SKM-1 treated with dmso at 0.1 percent for 144 hours (cell line): ENCODE data around the gene PREX1.

Experiments used
- DNase-seq: peaks from one replicate; lab custom pipeline; 2025; ENCODE audit not compliant: unreplicated experiment; lab: John Stamatoyannopoulos, UW

Gene PREX1

DNA sequence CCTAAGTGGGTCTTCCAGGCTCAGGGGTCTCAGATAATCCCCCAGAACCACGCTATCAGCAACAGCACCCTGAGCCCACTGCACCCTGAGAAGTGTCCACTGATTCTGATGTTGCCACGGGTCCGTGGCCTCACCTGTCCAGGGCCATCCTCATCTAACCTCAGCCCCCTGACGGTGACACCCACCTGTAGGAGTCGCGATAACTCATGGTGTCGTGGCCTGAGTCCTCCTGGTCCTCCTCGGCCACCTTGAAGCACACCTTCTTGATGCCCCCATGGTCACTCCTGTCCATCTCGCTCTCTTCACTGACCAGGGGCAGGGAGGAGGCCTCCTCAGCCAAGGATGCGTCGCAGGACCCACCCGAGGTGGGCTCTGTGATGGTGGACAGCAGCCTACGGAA lies 182.1 kb downstream of the PREX1 start:
- DNase-seq: no peak

DNA sequence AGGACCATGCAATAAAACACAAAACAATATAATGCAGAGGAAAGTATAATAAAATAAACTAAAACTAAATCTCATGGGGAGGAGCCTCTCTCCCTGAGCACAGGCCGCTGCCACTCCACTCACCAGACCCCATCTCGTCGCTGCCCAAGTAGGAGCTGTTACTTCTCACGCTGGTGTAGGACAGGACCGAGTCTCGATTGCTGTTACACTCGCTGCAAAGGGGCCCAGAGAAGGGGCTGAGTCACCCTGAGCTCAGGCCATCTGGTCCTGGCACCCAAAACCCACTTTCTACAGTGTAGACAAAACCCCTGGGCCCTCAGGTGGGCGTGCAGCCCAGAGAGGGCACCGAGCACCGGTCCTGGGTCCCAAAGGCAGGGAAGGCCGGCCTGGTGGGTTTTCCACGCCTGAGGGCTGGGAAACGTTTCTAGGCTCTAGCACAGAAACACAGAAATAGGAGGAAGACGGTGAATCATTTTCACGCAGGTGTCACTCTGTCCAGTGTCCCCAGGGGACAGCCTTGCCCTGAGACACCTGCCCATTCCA lies 183.4 kb downstream of the PREX1 start:
- no peak for DNase-seq

DNA sequence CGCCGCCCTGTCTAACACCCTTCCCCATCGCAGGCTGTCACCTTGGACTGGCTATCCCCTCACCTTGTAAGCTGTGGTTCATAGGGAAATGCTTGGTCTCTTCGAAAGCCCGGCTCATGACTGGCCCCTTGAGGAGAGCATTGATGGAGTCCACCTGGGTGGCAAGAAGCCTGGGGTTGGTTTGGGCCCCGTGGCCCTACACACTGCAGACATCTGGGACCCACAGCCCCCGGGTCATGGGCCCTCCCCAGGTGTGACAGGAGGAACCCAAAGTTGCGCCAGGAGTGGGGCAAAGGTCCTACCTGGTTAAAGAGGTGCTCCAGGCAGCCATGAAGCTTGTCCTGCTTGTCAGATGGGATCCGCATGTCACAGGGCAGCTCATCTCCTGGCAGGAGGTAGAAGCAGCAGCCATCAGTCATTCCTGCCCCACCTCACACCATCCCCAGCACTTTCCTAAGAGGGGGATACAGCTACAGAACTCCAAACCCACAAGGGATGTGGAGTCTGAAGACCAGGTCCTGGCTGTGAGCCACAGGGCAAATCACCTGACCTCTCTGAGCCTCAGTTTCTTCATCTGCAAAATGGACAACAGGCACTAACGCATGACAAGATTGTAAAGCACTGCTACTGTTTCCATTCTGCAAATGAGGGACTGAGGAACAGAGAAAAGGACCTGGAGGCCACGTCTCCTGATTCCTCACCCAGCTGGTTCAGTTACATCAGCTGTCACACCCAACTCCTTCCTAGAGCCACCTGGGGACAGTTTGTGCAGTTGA lies 185.5 kb downstream of the PREX1 start:
- no peak for DNase-seq

DNA sequence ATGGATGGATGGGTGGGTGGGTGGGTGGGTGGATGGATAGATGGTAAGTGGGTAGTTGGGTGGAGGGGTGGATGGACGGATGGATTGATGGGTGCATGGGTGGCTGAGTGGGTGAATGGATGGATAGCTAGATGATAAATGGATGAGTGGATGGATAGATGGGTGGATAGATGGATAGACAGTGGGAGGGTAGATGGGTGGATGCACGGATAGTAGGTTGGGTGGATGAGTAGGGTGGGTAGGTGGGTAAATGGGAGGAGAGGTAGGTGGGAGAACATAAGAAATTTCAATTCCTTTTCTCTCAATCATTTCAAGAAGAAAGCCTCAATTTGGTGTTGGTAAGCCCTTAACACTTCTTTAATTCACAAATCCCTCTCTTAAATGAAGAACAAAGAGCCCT lies 186.9 kb downstream of the PREX1 start:
- DNase-seq: no peak

DNA sequence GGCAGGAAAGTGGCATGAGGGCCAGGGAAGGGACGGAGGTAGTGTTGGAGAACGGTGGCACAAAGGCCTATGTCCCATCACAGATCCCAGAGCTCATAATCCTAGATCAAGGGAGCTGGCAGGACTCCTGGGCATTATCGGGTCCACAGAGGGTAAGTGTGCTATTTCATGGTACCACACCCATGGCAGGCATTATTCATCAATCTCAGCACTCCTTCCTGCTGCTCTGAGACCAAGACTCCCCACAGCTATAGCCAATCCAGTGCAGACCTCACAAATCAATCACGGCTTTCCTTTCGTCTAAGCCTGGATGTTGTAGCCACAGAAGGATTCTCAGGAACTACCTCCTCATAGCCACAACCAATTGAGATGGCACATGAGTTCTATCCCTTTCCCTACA lies 187.9 kb downstream of the PREX1 start:
- no peak for DNase-seq

DNA sequence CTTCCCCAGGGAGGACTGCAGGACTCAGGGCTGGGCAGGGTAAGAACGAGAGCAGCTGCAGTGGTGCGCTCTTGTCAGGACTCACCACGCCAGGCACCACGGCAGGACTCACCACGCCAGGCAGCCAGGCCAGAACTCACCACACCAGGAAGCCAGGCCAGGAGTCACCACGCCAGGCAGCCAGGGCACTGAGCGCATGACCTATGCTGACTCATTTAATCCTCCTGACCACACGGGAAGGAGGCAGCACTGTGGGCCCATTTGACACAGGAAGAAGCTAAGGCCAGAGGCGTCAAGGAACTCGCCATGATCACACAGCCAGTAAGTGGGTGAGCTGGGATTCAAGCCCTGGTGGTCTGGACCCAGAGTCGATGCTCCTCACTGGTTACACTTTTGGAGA lies 189.3 kb downstream of the PREX1 start:
- no peak for DNase-seq

DNA sequence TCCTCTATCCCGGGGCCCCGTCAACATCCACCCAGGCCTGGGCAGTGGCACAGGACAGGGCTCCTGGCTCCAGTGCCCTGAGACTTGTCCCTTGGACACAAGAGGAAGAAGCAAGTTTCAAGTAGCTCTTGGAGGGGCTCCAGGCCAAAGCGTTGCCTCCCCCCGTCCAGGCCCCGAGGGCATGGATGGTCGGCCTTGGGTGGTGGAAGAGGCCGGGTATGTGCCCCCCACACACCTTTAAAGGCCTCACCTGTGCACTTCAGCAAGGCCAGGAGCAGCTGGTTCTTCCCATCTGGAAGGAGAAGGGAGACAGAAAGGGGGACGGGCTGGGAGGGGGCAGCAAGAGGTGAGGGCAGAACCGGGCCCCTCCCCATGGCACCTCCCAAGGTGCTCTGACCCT lies 190.3 kb downstream of the PREX1 start:
- no peak for DNase-seq

DNA sequence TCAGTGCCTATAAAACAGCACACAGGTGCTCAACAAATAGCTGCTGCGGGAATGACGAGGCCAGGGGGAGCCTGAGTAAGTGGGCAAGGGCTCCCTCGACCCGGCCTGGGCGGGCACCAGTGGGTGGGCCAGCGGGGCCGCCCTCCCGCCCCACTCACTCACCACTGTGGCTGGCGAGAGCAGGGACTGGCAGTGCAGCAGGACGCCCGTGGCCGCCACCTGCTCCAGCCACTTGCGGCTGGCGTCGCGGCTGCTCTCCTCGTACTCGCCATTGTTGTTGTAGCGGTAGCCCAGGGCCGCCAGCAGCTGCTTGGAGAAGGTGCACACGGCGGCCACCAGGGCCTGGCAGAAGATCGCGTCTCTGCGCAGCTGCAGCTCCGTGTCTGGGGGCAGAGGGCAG lies 191.5 kb downstream of the PREX1 start:
- DNase-seq: no peak

DNA sequence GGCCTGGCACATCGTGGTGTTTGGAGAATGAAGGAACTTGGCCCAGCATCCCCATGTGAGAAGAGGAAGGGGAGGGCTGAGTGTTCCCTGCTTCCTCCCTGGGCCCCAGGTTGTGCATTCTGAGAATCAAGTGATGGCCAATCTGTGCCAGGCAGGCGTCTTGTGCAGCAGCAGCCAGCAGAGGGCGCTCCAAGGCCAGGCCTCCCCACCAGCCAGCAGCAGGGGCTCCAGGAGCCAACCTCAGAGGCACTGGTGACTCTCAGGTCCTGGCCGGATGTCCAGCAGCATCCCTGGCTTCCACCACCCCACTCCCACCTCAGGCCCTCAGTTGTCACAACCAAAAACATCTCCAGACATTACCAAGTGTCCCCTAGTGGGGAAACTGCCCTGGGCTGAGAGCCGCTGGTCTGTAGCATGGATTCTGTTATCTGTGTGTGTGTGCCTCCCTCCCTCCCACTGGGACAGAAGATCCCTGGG lies 192.0 kb downstream of the PREX1 start:
- DNase-seq: peak; percentile 53

DNA sequence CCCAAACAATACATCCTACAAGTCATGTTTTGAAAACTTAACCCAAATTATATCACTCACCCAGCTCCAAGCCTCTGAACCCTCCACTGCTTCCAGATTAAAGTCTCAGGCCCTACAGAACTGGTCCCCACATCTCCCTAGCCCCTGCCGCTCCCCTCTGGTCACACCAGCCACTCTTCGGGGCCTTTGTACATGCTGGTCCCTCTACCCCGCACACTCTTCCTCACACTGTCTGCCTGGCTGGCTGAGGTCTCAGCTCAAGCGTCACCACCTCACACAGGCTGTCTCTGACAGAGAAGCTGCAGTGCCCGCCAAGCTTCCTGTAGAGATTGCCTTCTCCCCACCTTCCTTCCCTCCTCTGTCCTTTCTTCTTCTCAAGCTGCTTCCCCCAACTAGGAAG lies 192.4 kb downstream of the PREX1 start:
- no peak for DNase-seq

DNA sequence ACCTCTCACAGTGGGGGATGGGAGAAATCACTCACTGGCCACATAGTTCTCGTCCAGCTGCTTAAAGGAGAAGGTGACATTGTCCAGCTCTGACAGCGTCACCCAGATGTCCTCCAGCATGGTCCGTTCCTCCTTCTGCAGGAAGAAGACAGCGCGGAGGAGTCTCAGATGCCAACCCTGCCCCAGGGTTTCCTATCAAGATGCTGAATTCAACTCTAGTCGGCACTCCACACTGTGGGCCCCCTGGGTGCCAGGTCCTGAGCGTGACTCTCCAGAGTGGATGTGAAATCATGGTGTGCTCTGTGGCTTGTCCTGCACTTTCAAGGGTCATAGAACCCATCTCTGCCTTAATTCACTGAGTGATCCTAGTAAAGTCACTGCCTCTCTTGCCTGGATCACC lies 193.2 kb downstream of the PREX1 start:
- no peak for DNase-seq

DNA sequence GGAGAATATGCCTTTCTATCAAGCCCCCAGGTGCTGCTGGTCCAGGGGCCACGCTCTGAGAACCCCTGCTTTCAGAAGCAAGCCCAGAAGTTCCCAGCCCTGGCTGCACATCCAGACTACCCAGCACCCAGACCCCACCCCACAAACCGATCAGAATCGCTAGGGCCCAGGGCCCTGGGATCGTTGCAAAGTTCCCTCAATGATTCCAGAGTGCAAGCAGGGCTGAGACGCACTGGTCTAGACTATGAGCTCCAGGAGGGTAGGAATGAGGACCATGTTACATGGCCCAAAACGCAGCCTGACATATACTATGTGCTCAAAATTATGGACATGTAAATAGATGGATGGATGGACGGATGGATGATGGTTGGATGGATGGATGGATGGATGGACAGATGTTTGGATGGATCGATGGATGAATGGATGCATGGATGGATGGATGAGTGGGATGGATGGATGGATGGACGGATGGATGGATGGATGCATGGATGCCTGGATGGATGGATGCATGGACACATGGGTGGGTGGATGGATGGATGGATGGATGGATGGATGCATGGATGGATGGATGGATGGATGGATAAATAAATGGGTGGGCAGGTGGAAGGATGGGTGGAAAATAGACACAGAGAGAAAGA lies 194.1 kb downstream of the PREX1 start:
- no peak for DNase-seq

DNA sequence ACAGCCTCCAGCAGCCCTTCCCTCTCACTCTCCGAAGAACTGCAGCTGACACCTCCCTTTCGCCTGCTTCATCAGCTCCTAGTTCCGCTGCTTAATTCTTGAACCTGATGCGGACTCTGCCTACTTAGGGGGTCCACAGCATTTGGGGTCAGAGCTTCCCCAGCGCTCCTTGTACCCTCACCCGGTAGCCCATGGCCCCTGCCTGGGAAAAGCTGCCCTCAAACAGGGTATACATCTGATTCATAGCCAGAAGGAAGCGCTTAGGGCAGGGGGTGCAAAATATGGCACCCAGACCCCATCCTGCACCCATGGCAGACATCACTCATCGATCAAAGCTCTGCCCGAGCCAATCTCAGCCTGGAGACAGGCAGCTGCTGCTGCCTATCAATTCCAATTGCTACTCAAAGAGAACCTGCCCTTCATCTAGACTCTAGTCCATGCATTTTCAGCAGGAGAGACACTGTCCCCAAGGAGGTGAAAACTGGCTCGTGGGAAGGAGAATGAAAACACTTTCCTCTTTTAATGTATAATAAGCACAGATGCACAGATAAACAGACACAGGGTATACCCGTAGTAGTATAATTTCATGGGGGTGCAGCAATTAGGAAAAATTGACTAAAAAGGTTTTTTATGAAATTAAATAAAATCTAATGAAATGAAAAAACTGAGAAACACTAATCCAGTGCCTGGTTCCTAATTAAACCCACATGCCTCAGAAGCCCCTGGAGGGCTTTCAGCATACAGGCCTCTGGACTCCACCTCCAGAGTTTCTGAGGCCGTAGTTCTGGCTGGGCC lies 194.8 kb downstream of the PREX1 start:
- DNase-seq: no peak

DNA sequence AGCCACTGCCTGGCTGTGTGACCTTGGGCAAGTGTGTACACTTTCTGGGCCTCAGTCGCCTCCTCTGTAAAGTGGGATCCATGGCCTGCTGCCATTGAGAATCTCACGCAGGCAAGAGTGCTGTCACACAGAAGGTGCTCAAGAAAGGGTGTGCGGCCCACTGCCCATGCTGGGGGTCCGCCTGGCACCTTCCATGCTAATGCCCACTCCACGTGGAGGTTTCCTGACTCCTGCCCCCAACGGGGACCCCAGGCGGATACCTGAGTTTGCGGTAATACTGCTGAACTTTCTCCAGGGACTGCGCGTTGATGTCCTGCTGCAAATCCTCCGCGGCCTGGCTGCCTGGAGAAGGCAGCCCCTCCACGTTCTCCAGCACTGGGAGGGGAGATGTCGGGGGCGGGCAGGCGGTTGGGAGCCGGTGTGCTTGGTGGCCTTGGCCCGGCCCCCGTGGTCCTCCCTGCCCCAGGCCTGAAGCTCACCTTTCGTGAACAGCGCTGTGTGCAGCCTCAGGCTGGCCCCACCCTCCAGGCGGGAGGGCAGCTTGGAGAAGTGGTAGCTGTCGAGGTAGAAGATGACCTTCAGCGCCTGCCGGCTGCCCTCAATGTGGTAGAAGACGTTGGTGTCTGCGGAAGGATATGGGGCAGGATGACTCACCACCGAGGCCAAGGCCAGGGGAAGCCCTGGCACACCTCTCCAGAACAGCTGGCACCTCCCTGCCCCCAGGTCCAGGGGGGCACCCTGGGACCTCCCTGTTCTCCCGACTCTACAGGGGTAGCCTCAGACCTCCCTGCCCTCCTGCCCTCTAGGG lies 195.6 kb downstream of the PREX1 start:
- DNase-seq: no peak

DNA sequence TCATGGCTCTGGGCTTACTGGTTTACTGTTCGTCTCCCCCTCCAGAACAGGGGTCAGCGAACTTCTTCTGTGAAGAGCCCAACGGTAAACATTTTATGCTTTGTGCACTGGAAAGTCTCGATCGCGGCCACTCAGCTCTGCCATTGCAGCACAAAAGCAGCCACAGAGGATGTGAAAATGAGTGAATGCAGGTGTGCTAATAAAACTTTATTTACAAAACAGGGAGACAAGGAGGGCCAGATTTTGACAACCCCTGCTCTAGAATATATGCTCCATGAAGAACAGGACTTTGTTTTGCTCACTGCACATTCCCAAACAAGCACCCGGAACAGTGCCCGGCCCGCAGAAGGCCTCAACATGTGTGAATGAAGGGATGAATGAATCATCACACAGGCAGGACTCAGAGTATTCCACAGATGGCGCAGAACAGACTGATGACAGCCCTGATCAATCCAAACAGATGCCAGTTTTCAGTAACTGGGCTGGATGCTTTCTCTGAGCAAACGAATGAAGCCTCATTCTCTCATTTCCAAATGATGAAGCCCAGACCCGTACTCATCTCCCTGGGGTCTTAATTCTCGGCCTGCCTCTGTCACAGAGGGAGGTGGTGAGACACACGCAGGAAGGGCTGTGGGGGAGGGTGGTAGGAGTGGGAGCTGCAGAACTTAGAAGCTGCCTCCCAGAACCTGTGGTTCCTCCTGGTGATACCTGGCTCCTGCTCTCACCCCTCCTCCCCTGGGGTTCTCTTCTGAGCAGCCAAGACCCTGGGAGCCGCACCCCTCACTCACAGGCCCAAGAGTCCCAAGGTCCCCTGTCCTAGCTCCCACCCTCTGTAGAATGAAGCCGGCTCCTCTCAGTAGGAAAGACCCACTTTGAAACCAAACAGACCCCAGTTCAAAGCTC lies 196.4 kb downstream of the PREX1 start:
- DNase-seq: no peak

DNA sequence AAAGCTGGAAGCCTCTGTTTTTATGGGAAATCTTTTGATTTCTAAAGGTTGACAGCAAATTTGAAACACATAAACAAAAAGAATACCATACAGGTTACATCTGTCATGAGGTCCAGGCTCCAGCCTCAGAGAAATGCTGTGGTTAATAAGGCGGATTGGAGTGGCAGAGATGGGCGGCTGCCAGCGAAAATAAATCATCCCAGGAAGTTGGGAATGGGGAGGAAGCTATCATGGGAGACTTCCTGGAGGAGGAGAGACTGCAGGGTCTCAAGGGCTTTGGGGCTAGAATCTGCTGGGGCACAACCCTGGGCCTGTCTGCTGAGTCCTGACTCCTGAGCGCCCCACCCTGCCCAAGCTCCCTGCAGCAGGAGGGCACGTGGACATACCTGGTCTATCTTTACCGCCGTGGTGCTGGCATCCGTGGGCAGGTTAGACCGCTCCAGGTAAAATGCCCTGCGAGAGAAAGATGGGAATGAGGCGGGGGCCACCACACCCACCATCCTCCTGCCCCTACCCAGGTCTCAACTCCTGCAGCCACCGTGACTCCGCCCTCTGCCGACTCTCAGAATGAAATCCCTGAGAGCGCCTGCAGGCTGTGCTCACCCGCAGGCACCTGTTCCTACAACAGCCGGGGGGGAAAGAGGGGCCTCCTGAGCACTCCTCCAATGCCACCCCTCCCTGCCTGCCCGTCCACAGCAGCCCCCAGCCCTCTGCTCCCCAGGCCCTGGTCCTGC lies 197.3 kb downstream of the PREX1 start:
- DNase-seq: no peak

DNA sequence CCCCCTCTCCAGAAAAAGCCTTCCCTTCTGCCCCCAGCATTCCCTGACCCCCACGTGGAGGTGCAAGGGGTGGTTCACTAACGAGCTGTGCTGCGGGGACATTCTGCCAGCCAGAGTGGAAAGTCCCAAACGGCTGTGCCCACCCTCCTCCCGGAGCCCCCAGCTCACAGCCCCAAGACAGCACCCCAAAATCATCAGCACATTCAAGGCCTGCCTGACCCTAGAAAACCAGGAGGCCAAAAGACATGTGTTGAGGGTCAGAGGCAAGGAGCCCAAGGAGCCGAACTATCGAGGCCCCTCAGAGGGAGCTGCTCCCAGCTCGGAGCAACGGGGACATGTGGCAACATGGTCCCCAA lies 197.9 kb downstream of the PREX1 start:
- DNase-seq: no peak

DNA sequence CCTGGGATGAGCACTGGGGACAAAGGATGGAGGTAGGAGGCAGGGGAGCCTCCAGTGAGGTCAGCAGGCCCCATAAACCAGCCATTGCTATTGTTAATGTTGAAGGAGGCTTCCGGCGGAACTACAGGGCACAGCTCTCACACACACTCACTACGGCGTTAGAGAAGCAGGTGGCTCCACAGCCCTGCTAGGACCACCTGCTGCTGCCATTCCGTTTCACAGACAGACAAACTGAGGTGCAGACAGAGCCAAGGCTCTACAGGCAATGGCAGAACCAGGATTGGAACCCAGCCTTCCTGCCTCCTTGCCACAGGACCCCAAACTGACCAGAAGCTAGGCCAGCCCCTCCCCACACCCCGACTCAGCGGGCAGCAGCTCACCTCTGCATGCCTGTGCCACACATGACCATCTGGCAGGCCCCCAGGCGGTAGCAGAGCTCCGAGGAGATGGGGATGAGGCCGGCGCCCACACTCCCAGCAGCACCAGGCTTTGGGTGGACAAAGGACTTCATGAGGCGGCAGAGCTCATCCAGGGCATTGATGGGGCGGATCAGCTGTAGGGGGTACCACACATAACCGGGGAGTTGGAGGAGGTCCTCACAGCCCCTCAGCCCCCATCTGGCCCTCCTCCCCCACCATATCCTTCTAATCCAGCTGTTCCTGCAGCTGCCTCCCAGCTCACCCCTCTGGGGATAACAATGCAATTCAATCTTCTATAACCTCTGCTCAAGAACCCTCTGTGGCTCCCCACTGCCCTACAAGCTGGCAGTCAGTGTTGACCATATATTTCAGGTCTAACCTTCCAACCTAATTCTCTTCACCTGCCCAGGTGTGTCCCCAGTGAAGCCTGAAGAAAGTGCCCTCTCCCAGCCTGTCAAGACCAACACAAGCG lies 198.5 kb downstream of the PREX1 start:
- DNase-seq: no peak
